ENCODE results near the gene ZNF778. TPM values are rescaled to one million over a fixed set of nuclear protein-coding genes. Genes with fewer than 3 reads are reported as not detected.
"Not testable (repeated sequence)": the region's sequence is repeated elsewhere in the genome, so short reads cannot be mapped to it uniquely, and the experiment has no call there.

The ZNF778 gene
- total RNA-seq, 1 donor from 2014 or later, result 19.2 TPM

DNA sequence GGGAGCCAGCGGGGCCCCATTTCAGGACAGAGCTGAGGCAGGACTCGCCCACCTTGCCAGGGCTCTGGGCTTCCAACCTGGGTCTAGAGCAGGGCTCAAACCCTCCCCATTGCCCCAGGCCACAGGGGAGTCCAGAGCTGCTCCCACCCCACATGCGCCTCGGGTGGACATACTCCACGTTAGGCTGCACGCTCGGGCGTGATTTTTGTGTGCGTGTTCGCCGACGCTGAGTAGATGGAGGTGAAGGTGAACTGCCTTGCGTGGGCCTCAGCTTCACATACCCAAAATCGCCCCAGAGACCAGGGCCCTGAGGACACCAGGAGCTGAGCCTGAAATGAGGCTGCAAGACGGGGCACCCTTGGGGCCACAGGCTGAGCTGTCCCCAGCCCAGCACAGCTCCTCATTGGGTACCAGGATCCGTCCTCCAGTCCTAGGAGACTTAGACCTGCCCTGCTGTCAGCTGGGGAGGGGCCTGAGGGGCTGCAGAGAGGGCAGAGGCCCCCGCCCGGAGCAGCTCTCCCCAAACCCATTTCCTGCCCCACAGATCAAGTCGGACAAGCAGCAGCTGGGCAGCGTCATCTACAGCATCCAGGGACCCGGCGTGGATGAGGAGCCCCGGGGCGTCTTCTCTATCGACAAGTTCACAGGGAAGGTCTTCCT is 37.7 kb upstream of the ZNF778 start:
- DNase-seq (ENCODE audit: low read depth), result no peak

- DNase-seq (ENCODE audit: low read depth), result no peak
Measured at GRCh38 chr16:89183463-89183862, 34.0 kb upstream of the ZNF778 start.

DNA sequence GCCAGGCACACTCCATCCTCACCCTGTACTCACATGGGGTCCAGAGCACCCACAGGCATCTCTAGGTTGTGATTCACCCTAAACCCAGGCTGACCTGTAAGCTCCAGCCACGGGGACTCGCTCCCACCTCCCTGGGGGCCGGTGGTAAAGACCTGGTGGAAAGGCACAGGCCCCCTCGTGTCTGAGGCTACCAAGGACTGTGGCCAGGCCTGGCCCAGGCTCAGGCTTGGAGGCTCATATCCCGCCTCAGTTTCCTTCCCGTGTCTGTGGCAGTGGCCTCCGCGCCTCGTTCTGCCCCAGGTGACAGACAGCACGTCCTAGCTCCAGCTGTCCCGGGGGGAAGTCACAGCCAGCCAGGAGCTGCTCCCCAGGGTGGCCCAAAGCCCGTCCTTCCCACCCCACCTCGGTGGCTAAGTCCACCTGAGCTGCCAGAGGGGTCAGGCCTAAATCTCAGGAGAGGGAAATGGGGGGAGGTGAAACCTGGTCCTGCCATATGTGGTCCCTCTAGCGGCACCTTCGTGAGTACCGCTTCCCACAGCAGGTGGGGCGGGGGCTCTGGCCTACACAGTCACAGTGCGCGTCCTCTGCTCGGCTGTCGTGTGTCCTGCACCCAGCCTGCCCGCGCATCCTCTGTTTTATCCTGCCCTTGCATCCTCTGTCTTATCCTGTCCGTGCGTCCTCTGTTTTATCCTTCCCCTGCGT is 33.4 kb upstream of the ZNF778 start:
- no peak for DNase-seq (ENCODE audit: low read depth)

GRCh38 chr16:89184677-89184932 is 32.9 kb upstream of the ZNF778 start:
- no peak for DNase-seq (ENCODE audit: low read depth)

GRCh38 chr16:89184933-89185794 is 32.3 kb upstream of the ZNF778 start:
- DNase-seq (ENCODE audit: low read depth), result no peak

DNA sequence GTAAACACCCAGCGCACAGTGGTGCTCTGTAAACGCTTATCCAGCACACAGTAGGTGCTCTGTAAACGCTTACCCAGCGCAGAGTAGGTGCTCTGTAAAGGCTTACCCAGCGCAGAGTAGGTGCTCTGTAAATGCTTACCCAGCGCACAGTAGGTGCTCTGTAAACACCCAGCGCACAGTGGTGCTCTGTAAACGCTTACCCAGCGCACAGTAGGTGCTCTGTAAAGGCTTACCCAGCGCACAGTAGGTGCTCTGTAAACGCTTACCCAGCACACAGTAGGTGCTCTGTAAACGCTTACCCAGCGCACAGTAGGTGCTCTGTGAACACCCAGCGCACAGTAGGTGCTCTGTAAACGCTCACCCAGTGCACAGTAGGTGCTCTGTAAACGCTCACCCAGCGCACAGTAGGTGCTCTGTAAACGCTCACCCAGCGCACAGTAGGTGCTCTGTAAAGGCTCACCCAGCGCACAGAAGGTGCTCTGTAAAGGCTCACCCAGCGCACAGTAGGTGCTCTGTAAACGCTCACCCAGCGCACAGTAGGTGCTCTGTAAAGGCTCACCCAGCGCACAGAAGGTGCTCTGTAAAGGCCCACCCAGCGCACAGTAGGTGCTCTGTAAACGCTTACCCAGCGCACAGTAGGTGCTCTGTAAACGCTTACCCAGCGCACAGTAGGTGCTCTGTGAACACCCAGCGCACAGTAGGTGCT is 31.5 kb upstream of the ZNF778 start:
- DNase-seq (ENCODE audit: low read depth), result not testable (repeated sequence)

DNA sequence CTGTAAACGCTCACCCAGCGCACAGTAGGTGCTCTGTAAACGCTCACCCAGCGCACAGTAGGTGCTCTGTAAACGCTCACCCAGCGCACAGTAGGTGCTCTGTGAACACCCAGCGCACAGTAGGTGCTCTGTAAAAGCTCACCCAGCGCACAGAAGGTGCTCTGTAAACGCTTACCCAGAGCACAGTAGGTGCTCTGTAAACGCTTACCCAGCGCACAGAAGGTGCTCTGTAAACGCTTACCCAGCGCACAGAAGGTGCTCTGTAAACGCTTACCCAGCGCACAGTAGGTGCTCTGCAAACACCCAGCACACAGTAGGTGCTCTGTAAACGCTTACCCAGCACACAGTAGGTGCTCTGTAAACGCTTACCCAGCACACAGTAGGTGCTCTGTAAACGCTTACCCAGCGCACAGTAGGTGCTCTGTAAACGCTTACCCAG is 30.9 kb upstream of the ZNF778 start:
- not testable (repeated sequence) for DNase-seq (ENCODE audit: low read depth)

DNA sequence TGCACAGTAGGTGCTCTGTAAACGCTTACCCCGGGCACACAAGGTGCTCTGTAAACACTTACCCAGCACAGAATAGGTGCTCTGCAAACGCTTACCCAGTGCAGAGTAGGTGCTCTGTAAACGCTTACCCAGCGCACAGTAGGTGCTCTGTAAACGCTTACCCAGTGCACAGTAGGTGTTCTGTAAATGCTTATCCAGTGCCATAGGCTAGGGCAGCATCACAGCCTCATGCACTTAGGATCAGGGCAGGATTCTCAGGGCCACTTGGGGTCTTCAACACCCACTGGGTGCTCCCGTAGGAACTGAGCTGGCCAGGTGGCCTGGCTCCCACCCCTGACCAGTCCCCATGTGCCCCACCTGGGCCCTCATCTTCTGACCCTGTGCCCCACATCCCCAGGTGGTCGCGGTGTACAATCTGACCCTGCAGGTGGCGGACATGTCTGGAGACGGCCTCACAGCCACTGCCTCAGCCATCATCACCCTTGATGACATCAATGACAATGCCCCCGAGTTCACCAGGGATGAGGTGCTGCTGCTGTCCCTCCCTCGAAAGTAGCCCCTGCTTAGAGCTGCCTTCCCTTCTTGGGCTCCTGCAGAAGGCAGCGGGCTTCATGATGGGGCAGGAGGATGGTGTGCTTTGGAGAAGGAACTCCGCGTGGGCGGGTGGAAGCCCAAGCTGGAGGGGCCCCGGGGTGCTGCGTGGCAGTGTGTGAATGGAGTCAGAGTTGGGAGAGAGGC is 30.3 kb upstream of the ZNF778 start:
- no peak for DNase-seq (ENCODE audit: low read depth)

- DNase-seq (ENCODE audit: low read depth), result no peak
Measured at GRCh38 chr16:89187770-89188392, 29.6 kb upstream of the ZNF778 start.

GRCh38 chr16:89188471-89189357 is 28.8 kb upstream of the ZNF778 start:
- not testable (repeated sequence) for DNase-seq (ENCODE audit: low read depth)

GRCh38 chr16:89189358-89190025 is 28.0 kb upstream of the ZNF778 start:
- no peak for DNase-seq (ENCODE audit: low read depth)

- DNase-seq (ENCODE audit: low read depth), result no peak
Measured at GRCh38 chr16:89190150-89190958, 27.1 kb upstream of the ZNF778 start.

DNA sequence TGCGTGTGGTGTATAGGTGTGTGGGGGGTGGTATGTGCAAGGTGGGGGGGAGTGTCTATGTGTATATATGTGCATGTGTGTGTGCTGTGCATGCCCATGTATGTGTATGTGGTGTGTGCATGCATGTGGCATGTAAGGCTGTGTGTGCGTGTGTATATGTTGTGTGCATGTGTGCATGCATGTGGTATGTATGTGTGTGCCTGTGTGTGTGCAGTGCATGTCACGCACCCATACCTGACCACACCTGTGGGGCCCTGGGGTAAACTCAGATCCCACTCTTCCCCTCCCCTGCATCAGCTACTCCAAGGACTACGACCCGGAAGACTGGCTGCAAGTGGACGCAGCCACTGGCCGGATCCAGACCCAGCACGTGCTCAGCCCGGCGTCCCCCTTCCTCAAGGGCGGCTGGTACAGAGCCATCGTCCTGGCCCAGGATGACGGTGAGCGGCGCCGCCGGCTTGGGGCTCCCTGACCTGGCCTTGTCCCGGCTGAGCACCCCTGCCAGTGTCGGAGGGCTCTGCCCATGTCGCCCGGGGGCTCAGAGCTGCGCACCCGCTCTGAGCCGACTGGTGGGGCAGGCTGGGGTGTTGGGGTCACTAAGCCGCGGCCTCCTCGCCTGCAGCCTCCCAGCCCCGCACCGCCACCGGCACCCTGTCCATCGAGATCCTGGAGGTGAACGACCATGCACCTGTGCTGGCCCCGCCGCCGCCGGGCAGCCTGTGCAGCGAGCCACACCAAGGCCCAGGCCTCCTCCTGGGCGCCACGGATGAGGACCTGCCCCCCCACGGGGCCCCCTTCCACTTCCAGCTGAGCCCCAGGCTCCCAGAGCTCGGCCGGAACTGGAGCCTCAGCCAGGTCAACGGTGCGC is 26.2 kb upstream of the ZNF778 start:
- no peak for DNase-seq (ENCODE audit: low read depth)

- DNase-seq (ENCODE audit: low read depth), result no peak
Measured at GRCh38 chr16:89191901-89192185, 25.7 kb upstream of the ZNF778 start.

DNA sequence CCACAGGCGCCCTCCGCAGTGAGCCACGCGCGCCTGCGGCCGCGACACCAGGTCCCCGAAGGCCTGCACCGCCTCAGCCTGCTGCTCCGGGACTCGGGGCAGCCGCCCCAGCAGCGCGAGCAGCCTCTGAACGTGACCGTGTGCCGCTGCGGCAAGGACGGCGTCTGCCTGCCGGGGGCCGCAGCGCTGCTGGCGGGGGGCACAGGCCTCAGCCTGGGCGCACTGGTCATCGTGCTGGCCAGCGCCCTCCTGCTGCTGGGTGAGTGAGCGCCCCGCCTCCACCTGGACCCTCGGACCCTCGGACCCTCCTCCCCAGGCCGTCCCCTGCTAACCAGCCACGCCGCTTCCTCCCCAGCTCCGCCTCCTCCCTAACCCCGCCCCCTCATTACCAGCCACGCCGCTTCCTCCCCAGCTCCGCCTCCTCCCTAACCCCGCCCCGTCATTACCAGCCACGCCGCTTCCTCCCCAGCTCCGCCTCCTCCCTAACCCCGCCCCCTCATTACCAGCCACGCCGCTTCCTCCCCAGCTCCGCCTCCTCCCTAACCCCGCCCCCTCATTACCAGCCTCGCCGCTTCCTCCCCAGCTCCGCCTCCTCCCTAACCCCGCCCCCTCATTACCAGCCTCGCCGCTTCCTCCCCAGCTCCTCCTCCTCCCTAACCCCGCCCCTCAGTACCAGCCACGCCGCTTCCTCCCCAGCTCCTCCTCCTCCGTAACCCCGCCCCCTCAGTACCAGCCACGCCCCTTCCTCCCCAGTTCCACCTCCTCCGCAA is 25.1 kb upstream of the ZNF778 start:
- DNase-seq (ENCODE audit: low read depth), result peak; percentile 23

DNA sequence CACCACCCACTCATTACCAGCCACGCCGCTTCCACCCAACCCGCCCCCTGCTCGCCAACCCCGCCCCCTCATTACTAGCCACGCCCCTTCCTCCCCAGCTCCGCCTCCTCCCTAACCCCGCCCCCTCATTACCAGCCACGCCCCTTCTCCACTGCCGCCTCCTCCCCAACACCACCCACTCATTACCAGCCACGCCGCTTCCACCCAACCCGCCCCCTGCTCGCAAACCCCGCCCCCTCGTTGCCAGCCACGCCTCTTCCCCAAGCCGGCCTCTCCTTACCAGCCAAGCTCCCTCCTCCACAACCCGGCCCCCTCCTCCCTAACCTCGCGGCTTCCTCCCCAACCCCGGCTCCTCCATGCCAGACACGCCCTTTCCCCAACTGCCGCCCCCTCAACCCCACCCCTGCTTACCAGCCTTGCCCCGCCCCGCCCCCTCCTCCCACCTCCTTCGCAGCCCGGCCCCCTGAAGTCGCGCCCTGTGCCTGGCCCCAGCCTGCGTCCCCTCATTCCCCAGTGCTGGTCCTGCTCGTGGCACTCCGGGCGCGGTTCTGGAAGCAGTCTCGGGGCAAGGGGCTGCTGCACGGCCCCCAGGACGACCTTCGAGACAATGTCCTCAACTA is 24.4 kb upstream of the ZNF778 start:
- no peak for DNase-seq (ENCODE audit: low read depth)
